ENCODE data around the gene MYH11. TPM values are rescaled to one million over a fixed set of nuclear protein-coding genes. Genes with fewer than 3 reads are reported as not detected.

The MYH11 gene
- total RNA-seq, 4 donors from 2014 or later = 13.7 to 139 (median 39.0) TPM

- H3K4me3 ChIP-seq (ENCODE audit: low read depth, poor library complexity, severe bottlenecking) = no peak overlapping the region
- intact Hi-C loops (cut with DNase I; ENCODE audit: low total_unique reads) = loop anchor here (10.0 kb wide), 1 partner anchor 251 kb away; no protein-coding TSS in a partner anchor
- no peak for DNase-seq (ENCODE audit: low spot score in 2 of 2)
- WGBS, 2 donors = 57 to 97% methylated on average over 1 of the region's 1 CpG
- no peak for TF ChIP-seq CTCF (IDR thresholded peaks at IDR 0.05)
- TF ChIP-seq POLR2A (IDR thresholded peaks at IDR 0.05) = no peak
Measured at GRCh38 chr16:15873737-15874136, 16.9 kb upstream of the MYH11 start.

GRCh38 chr16:15873301-15873700 lies 16.5 kb upstream of the MYH11 start:
- no peak overlapping the region for H3K4me3 ChIP-seq (ENCODE audit: low read depth, poor library complexity, severe bottlenecking)
- TF ChIP-seq CTCF (IDR thresholded peaks at IDR 0.05) = no peak
- no peak for TF ChIP-seq POLR2A (IDR thresholded peaks at IDR 0.05)
- 76 to 77% methylated on average over 2 of the region's 2 CpGs for WGBS, 2 donors
- intact Hi-C loops (cut with DNase I; ENCODE audit: low total_unique reads) = loop anchor here (10.0 kb wide), 1 partner anchor 252 kb away; no protein-coding TSS in a partner anchor
- no peak for DNase-seq (ENCODE audit: low spot score in 2 of 2)

GRCh38 chr16:15870011-15870410 lies 13.2 kb upstream of the MYH11 start:
- intact Hi-C loops (cut with DNase I; ENCODE audit: low total_unique reads) = loop anchor here (10.0 kb wide), 1 partner anchor 255 kb away; no protein-coding TSS in a partner anchor
- no peak for DNase-seq (ENCODE audit: low spot score in 2 of 2)
- WGBS, 2 donors = 78 to 88% methylated on average over 5 of the region's 5 CpGs
- TF ChIP-seq POLR2A (IDR thresholded peaks at IDR 0.05) = no peak
- TF ChIP-seq CTCF (IDR thresholded peaks at IDR 0.05) = no peak
- H3K4me3 ChIP-seq (ENCODE audit: low read depth, poor library complexity, severe bottlenecking) = no peak overlapping the region

- no peak for DNase-seq (ENCODE audit: low spot score in 2 of 2)
- 67 to 70% methylated on average over 5 of the region's 5 CpGs for WGBS, 2 donors
- H3K4me3 ChIP-seq (ENCODE audit: low read depth, poor library complexity, severe bottlenecking) = no peak overlapping the region
- intact Hi-C loops (cut with DNase I; ENCODE audit: low total_unique reads) = no loop called here
- TF ChIP-seq POLR2A (IDR thresholded peaks at IDR 0.05) (no peak), CTCF (IDR thresholded peaks at IDR 0.05) (no peak)
Measured at GRCh38 chr16:15866451-15866850, 9.6 kb upstream of the MYH11 start.

GRCh38 chr16:15865742-15866141 lies 8.9 kb upstream of the MYH11 start:
- no peak for DNase-seq (ENCODE audit: low spot score in 2 of 2)
- whole genome bisulfite sequencing, 2 donors = 65 to 69% methylated on average over 7 of the region's 7 CpGs
- TF ChIP-seq CTCF (IDR thresholded peaks at IDR 0.05) (no peak), POLR2A (IDR thresholded peaks at IDR 0.05) (no peak)
- intact Hi-C loops (cut with DNase I; ENCODE audit: low total_unique reads) = no loop called here
- no peak overlapping the region for H3K4me3 ChIP-seq (ENCODE audit: low read depth, poor library complexity, severe bottlenecking)

GRCh38 chr16:15864939-15865338 lies 8.1 kb upstream of the MYH11 start:
- WGBS, 2 donors = 81 to 88% methylated on average over 5 of the region's 5 CpGs
- DNase-seq (ENCODE audit: low spot score in 2 of 2) = no peak
- H3K4me3 ChIP-seq (ENCODE audit: low read depth, poor library complexity, severe bottlenecking) = no peak overlapping the region
- TF ChIP-seq POLR2A (IDR thresholded peaks at IDR 0.05) (no peak), CTCF (IDR thresholded peaks at IDR 0.05) (no peak)
- intact Hi-C loops (cut with DNase I; ENCODE audit: low total_unique reads) = no loop called here

All from lower leg skin (tissue), 4 donors.